ENCODE measurements around the gene MCRIP1.

MCRIP1 gene

DNA sequence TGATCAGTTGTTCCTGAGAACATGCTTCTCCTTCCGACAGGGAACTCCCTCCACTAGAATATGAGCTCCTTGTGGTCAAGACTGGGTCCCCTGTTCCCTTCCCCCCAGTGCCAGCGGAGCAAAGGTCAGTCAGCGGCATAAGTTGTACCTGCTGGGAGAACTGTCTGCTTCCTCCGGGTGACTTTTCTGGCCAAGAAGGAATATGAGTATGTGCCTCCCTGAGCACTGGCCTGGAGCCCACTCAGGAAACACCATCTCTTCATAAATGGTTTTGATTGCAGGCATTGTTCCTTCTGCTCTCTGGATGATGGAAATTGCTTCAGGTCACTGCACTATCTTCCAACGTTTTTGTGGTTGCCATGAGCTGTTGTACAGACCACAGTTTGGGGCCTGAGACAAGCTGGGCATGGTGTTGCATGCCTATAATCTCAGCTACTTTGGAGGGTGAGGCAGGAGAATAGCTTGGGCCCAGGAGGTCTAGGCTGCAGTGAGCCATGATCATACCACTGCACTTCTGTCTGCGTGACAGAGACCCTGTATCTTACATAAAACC, 30.1 kb upstream of the MCRIP1 start:
- no peak for DNase-seq (ENCODE audit: extremely low spot score, insufficient read length, low read depth)
- no peak for FAIRE-seq

GRCh38 chr17:81860756-81861568, 27.9 kb upstream of the MCRIP1 start:
- peak; percentile 100 for FAIRE-seq

DNA sequence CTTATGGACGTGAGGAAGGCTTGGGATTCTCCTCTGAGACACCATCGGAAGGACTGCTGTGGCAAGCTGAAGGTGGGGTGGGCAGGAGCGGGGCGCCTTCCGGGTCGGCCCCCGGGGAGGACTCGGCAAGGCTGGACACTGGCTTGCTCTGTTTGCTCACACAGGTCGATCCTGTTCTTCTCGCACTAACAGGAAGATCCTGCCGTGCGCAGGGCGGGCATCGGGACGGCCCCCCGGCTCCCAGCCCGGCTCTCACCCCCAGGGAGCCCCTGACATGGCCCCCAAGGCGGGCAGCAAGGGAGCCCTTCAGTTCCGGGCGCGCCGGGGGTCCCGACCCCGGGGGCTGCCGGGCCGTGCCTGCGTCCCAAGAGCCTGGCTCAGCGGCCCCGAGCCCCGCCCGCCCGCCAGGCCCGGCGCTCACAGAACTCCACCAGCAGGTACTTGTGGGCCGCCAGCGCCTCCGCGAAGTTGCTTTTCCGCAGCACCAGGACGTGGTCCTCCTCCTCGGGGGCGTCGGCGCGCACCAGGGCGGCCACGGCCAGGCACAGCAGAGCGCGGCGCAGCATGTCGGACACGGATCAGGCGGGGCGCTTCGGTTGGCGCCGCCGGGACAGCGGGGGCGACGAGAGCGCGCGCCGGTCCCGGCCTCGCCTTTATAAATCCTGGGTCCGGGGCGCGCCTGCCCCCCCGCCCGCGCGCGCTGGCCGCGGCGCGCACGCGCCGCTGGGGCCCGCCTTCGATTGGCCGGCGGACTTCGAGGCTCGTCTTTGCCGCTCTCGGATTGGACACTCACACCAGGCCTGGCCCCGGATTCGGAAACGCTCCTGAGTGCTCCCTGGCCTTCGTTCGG, 27.0 kb upstream of the MCRIP1 start, which contains the start of gene P4HB:
Gene P4HB (minus strand): TSS at position 630 of the 850 bp plus-strand sequence. CDS start 64 bp downstream, at position 566.
- DNase-seq (ENCODE audit: extremely low spot score, insufficient read length, low read depth) (no peak), FAIRE-seq (no peak)

More at GRCh38 chr17:81860756-81861568, 27.9 kb upstream of the MCRIP1 start:
- peak; percentile 96 for DNase-seq (ENCODE audit: extremely low spot score, insufficient read length, low read depth)

DNA sequence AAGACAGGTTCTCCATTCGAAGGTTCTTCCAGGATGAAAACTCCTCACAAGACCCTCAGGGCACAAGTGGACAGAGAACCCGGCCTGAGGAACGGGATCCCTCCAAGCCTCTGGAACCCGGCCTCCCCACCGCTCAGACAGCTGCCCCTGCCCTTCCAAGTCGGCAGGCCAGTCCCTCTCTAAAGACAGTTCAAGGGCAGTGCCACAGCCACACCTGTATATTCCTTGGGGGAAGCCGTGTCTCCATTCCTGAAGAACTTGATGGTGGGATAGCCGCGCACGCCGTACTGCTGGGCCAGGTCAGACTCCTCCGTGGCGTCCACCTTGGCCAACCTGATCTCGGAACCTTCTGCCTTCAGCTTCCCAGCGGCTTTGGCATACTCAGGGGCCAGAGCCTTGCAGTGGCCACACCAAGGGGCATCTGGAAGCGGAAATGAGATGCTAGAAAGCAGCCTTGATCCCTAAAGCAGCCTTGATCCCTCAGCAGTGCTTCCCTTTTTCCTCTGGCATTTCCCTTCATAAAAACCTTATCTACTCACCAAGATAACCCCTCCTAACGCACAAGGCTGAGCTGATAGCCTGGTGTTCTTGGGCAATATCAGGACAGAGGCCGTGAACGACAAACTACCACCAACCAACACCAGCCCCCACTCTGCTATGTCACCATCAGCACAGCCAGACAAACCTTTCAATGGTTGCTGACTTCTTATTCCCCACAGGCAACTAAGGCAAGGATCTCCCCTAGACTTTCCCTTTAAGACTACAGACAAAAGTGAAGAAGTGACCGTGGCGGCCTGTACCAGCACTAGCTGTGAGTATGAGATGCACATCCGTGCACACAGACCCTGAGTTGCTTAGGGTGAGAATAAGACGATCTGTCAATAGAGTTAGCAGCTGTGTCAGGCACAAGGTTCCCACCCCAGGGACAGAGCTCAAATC, 26.1 kb upstream of the MCRIP1 start:
- FAIRE-seq (no peak), DNase-seq (ENCODE audit: extremely low spot score, insufficient read length, low read depth) (no peak)

DNA sequence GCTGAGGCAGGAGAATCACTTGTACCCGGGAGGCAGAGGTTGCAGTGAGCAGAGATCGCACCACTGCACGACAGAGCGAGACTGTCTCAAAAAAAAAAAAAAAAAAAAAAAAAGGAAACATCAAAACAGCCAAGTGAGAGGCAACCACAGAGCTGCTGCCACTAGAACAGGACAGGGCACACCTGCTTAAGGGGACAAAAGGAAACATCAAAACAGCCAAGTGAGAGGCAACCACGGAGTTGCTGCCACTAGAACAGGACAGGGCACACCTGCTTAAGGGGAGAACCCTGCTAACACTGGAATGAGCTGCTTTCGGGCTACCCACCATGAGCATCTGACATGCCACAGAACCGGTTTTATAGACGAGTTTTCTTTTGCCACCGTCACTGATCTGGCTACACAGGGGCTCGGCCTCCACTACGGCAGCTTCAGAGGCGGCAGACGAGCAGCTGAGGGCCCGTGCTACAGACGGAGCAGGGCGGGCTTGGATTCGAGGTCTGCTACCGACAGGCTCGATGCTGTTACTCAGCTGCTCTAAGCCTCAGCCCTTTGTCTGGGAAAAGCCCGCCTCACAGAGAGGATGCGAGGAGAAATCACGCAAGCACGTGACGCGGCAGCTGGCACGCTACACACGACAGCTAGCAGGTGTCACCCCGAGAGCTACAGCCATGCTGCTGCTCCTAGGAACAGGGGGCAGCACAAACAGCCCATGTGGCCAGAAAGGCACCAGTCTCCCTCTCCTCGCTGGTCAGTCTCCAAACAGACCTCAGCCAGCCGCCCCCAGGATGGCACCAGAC, 25.3 kb upstream of the MCRIP1 start:
- DNase-seq (ENCODE audit: extremely low spot score, insufficient read length, low read depth) (no peak), FAIRE-seq (no peak)

DNA sequence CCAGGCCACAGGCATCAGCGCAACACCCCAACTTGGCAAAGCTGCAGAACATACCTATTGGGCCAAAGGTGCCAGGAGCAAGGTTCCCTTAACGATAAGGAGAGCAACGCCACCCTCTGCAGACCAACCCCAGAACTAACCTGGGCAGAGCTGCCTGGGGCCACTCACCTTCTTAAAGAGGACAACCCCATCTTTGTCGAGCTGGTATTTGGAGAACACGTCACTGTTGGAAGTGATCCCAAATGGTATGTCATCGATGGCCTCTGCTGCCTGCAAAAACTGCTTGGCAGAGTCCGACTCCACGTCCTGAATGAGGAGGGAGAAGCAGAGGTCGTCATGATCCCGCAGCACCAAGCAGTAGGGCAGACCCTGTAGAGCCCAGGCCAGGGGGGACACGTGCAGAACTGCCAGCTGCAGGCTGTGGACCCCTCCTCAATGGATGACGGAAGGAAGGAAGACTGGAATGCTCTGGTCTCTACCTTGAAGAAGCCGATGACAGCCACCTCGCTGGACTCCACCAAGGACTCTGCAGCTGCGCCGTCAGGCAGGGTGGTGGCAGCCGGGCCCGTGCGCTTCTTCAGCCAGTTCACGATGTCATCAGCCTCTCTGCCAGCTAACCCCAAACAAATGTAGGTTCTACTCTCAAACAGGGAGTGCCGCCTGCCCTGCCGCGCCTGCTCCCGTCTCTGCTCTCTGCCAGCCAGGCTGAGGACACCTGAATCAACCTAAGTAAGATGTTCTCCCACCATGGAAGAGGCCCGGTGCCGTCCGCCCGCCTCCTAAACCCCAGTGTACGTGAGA, 22.1 kb upstream of the MCRIP1 start:
- FAIRE-seq: no peak
- DNase-seq (ENCODE audit: extremely low spot score, insufficient read length, low read depth): no peak

GRCh38 chr17:81852237-81852636, 19.1 kb upstream of the MCRIP1 start:
- no peak for DNase-seq (ENCODE audit: extremely low spot score, insufficient read length, low read depth)
- no peak for FAIRE-seq

GRCh38 chr17:81851423-81851822, 18.3 kb upstream of the MCRIP1 start:
- FAIRE-seq: no peak
- DNase-seq (ENCODE audit: extremely low spot score, insufficient read length, low read depth): no peak

GRCh38 chr17:81849457-81849856, 16.4 kb upstream of the MCRIP1 start:
- no peak for FAIRE-seq
- no peak for DNase-seq (ENCODE audit: extremely low spot score, insufficient read length, low read depth)

- no peak for DNase-seq (ENCODE audit: extremely low spot score, insufficient read length, low read depth)
Measured at GRCh38 chr17:81846743-81847689, 13.9 kb upstream of the MCRIP1 start.

DNA sequence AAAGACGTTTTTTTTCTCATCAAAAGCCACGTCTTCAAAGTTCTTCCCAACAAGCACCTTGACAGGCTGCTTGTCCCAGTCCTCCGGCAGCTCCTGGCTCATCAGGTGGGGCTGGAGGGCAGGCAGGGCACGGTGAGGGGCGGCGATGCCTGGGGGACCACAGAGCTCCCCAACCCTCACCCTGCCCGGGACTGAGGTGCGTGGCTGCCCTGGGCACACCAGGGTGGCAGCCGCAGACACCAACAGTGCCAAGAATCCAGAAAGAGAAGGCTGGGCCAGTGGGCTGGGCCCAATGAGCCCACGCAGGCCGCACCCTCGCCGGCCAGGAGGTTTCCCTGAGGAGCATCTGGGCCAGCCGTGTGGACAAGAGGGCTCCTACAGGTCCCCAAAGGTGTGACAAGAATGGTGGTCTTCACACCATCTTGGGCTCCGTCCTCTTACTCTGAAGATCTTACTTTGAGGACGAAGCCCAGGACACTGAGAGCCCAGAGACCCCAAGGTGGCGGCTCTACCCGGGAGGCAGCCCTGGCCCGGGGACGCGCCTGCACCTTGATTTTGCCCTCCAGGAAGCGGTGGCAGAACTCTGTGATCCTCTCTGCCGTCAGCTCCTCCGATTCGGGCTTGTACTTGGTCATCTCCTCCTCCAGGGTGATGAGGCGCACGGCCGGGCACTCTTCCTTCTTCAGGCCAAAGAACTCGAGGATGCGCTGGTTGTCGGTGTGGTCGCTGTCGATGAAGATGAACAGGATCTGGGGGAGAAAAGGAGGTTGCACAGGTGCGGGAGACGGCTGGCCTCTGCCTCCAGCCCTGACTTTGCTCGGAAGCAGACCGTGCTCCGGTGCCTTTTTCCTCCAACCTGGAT, 13.0 kb upstream of the MCRIP1 start:
- DNase-seq (ENCODE audit: extremely low spot score, insufficient read length, low read depth) (no peak), FAIRE-seq (no peak)

More at GRCh38 chr17:81846743-81847689, 13.9 kb upstream of the MCRIP1 start:
- FAIRE-seq: no peak

- no peak for FAIRE-seq
- DNase-seq (ENCODE audit: extremely low spot score, insufficient read length, low read depth): no peak
Measured at GRCh38 chr17:81845361-81845760, 12.3 kb upstream of the MCRIP1 start.

GRCh38 chr17:81844887-81845286, 11.8 kb upstream of the MCRIP1 start:
- DNase-seq (ENCODE audit: extremely low spot score, insufficient read length, low read depth) (no peak), FAIRE-seq (no peak)

- FAIRE-seq: no peak
- DNase-seq (ENCODE audit: extremely low spot score, insufficient read length, low read depth): no peak
Measured at GRCh38 chr17:81844327-81844851, 11.3 kb upstream of the MCRIP1 start.

DNA sequence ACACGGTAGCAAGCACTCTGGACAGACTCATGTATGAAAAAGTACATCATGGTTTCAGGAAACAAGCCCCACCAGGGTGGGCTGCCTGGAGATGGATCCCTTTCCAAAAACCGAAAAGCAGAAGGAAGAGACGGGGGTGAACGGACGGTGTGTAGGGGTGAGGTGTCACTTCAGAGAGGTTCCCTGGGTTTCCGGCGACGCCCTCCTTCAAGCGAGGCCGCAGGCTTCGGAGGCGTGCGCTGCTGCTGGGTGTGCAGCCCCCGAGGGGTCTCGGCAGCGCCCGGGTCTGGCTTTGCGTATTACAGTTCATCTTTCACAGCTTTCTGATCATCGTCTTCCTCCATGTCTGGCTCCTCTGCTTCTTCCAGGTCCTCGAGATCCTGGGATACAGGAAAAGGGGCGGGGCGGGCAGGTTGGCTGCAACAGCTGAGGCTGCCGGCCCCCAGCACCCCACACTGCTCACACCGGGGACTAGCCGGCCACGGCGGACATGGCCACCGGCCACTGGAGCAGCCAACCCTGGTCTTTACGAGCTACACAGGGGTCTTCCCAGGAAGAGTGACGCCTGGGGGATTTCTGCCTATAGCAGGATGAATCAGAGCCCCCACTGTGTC, 10.7 kb upstream of the MCRIP1 start:
- FAIRE-seq: no peak
- no peak for DNase-seq (ENCODE audit: extremely low spot score, insufficient read length, low read depth)
